WTC11 (cell line): Measurements from ENCODE around the gene PAM. TPM values are rescaled to one million over a fixed set of nuclear protein-coding genes. Genes with fewer than 3 reads are reported as not detected.

ENCODE experiments used
- ATAC-seq: fragments of 200-7000 bp; cut with Tn5 transposase; 2 replicates; pipeline ENCODE4 v1.10.0; 2021; ENCODE audit warnings: mild to moderate bottlenecking, moderate library complexity
- CTCF ChIA-PET: fragments of 300-600 bp; sonication (Branson Sonifier 250); formaldehyde crosslinking; loops from one replicate; lab custom pipeline; 2021; ENCODE audit warnings: antibody characterized with exemption; lab: Charles Lee
- POLR2A ChIA-PET: fragments of 350-600 bp; sonication (Branson Sonifier 250); formaldehyde crosslinking; loops from one replicate; lab custom pipeline; 2021; ENCODE audit warnings: antibody characterized with exemption; lab: Charles Lee
- DNase-seq: peaks from one replicate; pipeline ENCODE4 v3.0.0; 2021; ENCODE audit warnings: low spot score
- H3K27ac Mint-ChIP-seq: 2 replicates; pipeline ENCODE4 v1.8.0; 2021; ENCODE audit warnings: mixed read lengths
- H3K27me3 Mint-ChIP-seq: 2 replicates; pipeline ENCODE4 v1.8.0; 2021; ENCODE audit warnings: low read depth, mild to moderate bottlenecking, moderate library complexity, mixed read lengths
- H3K36me3 Mint-ChIP-seq: 2 replicates; pipeline ENCODE4 v1.8.0; 2021; ENCODE audit warnings: mixed read lengths
- H3K4me1 Mint-ChIP-seq: 2 replicates; pipeline ENCODE4 v1.8.0; 2022; ENCODE audit warnings: mixed read lengths
- H3K4me3 Mint-ChIP-seq: 2 replicates; pipeline ENCODE4 v1.8.0; 2021; ENCODE audit warnings: mild to moderate bottlenecking, moderate library complexity, mixed read lengths
- H3K9me3 Mint-ChIP-seq: 2 replicates; pipeline ENCODE4 v1.8.0; 2021; ENCODE audit warnings: mixed read lengths
- AR ChIP-seq: fragments of 250-450 bp; sonication (Bioruptor Pico); IDR thresholded peaks from 2 replicates; pipeline ENCODE4 v1.9.0; 2021; ENCODE audit warnings: mild to moderate bottlenecking
- ARID4B ChIP-seq: sonication (generic); formaldehyde crosslinking; IDR thresholded peaks from 2 replicates; pipeline ENCODE4 v1.8.0; 2023; ENCODE audit warnings: missing genetic modification reagents, mild to moderate bottlenecking, borderline replicate concordance
- ATF3 ChIP-seq: sonication (generic); formaldehyde crosslinking; conservative IDR thresholded peaks from 2 replicates; pipeline ENCODE4 v1.8.1; 2022; ENCODE audit warnings: mild to moderate bottlenecking, missing genetic modification reagents
- CREB1 ChIP-seq: sonication (generic); formaldehyde crosslinking; IDR thresholded peaks from 2 replicates; pipeline ENCODE4 v1.8.0; 2023; ENCODE audit warnings: mild to moderate bottlenecking, missing genetic modification reagents
- CREM ChIP-seq: sonication (generic); formaldehyde crosslinking; IDR thresholded peaks from 2 replicates; pipeline ENCODE4 v1.8.1; 2022; ENCODE audit warnings: mild to moderate bottlenecking, missing genetic modification reagents, moderate library complexity
- E2F4 ChIP-seq: sonication (generic); formaldehyde crosslinking; IDR thresholded peaks from 2 replicates; pipeline ENCODE4 v1.8.1; 2022; ENCODE audit warnings: low read depth, mild to moderate bottlenecking, moderate library complexity, missing genetic modification reagents, borderline replicate concordance
- FOXK1 ChIP-seq: sonication (generic); formaldehyde crosslinking; IDR thresholded peaks from 2 replicates; pipeline ENCODE4 v1.8.0; 2022; ENCODE audit warnings: mild to moderate bottlenecking, moderate library complexity, missing genetic modification reagents
- GTF2I ChIP-seq: fragments of 250-450 bp; sonication (Bioruptor Pico); conservative IDR thresholded peaks from 2 replicates; pipeline ENCODE4 v1.4.0; 2021; ENCODE audit warnings: mild to moderate bottlenecking
- IRF2 ChIP-seq: sonication (generic); formaldehyde crosslinking; IDR thresholded peaks from 2 replicates; pipeline ENCODE4 v1.8.0; 2022; ENCODE audit warnings: low read depth, missing genetic modification reagents, borderline replicate concordance
- KAT7 ChIP-seq: sonication (generic); formaldehyde crosslinking; IDR thresholded peaks from 2 replicates; pipeline ENCODE4 v1.8.1; 2023; ENCODE audit warnings: missing genetic modification reagents, mild to moderate bottlenecking, borderline replicate concordance
- NFYB ChIP-seq: sonication (generic); formaldehyde crosslinking; conservative IDR thresholded peaks from 2 replicates; pipeline ENCODE4 v1.8.0; 2022; ENCODE audit warnings: low read depth, missing genetic modification reagents
- NR3C1 ChIP-seq: sonication (generic); formaldehyde crosslinking; conservative IDR thresholded peaks from 2 replicates; pipeline ENCODE4 v1.8.1; 2023; ENCODE audit warnings: low read depth, mild to moderate bottlenecking, missing genetic modification reagents
- OVOL2 ChIP-seq: fragments of 250-450 bp; sonication (Bioruptor Pico); IDR thresholded peaks from 2 replicates; pipeline ENCODE4 v1.9.0; 2021; ENCODE audit warnings: mild to moderate bottlenecking, borderline replicate concordance
- PRDM15 ChIP-seq: sonication (generic); formaldehyde crosslinking; IDR thresholded peaks from 2 replicates; pipeline ENCODE4 v1.8.0; 2022; ENCODE audit warnings: missing genetic modification reagents
- PRRX2 ChIP-seq: fragments of 250-450 bp; sonication (Bioruptor Pico); IDR thresholded peaks from 2 replicates; pipeline ENCODE4 v1.8.0; 2021; ENCODE audit warnings: mild to moderate bottlenecking
- SMAD3 ChIP-seq: sonication (generic); formaldehyde crosslinking; IDR thresholded peaks from 2 replicates; pipeline ENCODE4 v1.8.0; 2022; ENCODE audit warnings: missing genetic modification reagents, mild to moderate bottlenecking, borderline replicate concordance
- SOX15 ChIP-seq: fragments of 250-450 bp; sonication (Bioruptor Pico); IDR thresholded peaks from 2 replicates; pipeline ENCODE4 v1.9.0; 2021; ENCODE audit warnings: mild to moderate bottlenecking
- TEAD1 ChIP-seq: sonication (generic); formaldehyde crosslinking; IDR thresholded peaks from 2 replicates; pipeline ENCODE4 v1.8.0; 2022; ENCODE audit warnings: mild to moderate bottlenecking, missing genetic modification reagents
- TEAD4 ChIP-seq: sonication (generic); formaldehyde crosslinking; IDR thresholded peaks from 2 replicates; pipeline ENCODE4 v1.8.0; 2022; ENCODE audit warnings: mild to moderate bottlenecking, missing genetic modification reagents
- ZNF317 ChIP-seq: sonication (generic); formaldehyde crosslinking; IDR thresholded peaks from 2 replicates; pipeline ENCODE4 v1.8.1; 2023; ENCODE audit warnings: low read depth, mild to moderate bottlenecking, moderate library complexity, missing genetic modification reagents, borderline replicate concordance
- ZSCAN18 ChIP-seq: fragments of 250-450 bp; sonication (Bioruptor Pico); IDR thresholded peaks from 2 replicates; pipeline ENCODE4 v2.1.2; 2022; ENCODE audit warnings: mild to moderate bottlenecking, moderate library complexity
- total RNA-seq: library from RNA; stranded (reverse); gene quantifications from 3 replicates; pipeline ENCODE4 v1.2.3, GENCODE V29; 2021

PAM gene
- total RNA-seq, 1 experiment from 2014 or later, result 52.3 TPM

GRCh38 chr5:102986074-102986473 is 231.0 kb downstream of the PAM start:
- no peak for ATAC-seq
- no peak for DNase-seq
- Mint-ChIP-seq H3K27me3 (no peaks in the 10 kb centered on the region), H3K9me3 (peaks cover 12% of the 10 kb centered on the region), H3K36me3 (peaks cover 4% of the 10 kb centered on the region; the same call in 1 of the 2 replicates)
- POLR2A ChIA-PET, result no interaction called here
- TF ChIP-seq NR3C1 (no peak), CREM (CRISPR knock-in tag) (no peak), TEAD1 (CRISPR knock-in tag) (no peak), CREB1 (CRISPR knock-in tag) (no peak), GTF2I (CRISPR knock-in tag) (no peak), SOX15 (CRISPR knock-in tag) (no peak), SMAD3 (CRISPR knock-in tag) (no peak), NFYB (CRISPR knock-in tag) (no peak), ZSCAN18 (CRISPR knock-in tag) (no peak), OVOL2 (no peak), TEAD4 (no peak)
- TF ChIP-seq, all 79 proteins: peak for 0
- CTCF ChIA-PET, result no interaction called here
- Mint-ChIP-seq H3K4me1 (no peaks in the 10 kb centered on the region), H3K4me3 (no peak overlapping the region), H3K27ac (no peak overlapping the region)

GRCh38 chr5:102988459-102988858 is 233.4 kb downstream of the PAM start:
- Mint-ChIP-seq H3K27me3 (no peaks in the 10 kb centered on the region), H3K27ac (no peak overlapping the region), H3K4me1 (peaks cover 5% of the 10 kb centered on the region), H3K36me3 (no peaks in the 10 kb centered on the region), H3K9me3 (peaks cover 11% of the 10 kb centered on the region; the same call in 1 of the 2 replicates), H3K4me3 (no peak overlapping the region)
- CTCF ChIA-PET, result no interaction called here
- TF ChIP-seq FOXK1 (no peak), IRF2 (no peak), PRRX2 (no peak), E2F4 (no peak), KAT7 (no peak), ZNF317 (CRISPR knock-in tag) (no peak), ATF3 (no peak), ARID4B (no peak)
- DNase-seq, result no peak
- no peak for ATAC-seq
- POLR2A ChIA-PET, result no interaction called here

GRCh38 chr5:102991802-102992201 is 236.7 kb downstream of the PAM start:
- CTCF ChIA-PET, result no interaction called here
- Mint-ChIP-seq H3K27ac (no peak overlapping the region), H3K9me3 (no peaks in the 10 kb centered on the region), H3K36me3 (no peaks in the 10 kb centered on the region), H3K4me3 (no peak overlapping the region), H3K4me1 (peaks cover 5% of the 10 kb centered on the region), H3K27me3 (no peaks in the 10 kb centered on the region)
- ATAC-seq (no peak), DNase-seq (no peak)
- POLR2A ChIA-PET, result no interaction called here
- TF ChIP-seq PRDM15 (CRISPR knock-in tag) (no peak), AR (CRISPR knock-in tag) (no peak)
